Measurements from ENCODE around the gene FNIP1. TPM values are rescaled to one million over a fixed set of nuclear protein-coding genes. Genes with fewer than 3 reads are reported as not detected.

FNIP1 gene
- total RNA-seq, 8 experiments from 2014 or later = 16.7 to 33.7 (median 27.4) TPM

DNA sequence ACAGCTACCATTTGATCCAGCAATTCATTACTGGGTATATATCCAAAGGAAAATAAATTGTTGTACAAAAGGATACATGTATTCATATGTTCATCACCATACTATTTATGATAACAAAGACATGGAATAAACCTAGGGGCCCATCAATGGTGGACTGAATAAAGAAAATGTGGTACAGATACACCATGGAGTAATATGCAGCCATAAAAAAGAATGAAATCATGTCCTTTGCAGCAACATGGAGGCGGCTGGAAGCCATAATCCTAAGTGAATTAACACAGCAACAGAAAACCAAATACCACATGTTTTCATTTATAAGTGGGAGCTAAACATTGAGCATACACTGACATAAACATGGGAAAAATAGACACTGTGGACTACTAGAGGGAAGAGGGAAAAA lies 37.1 kb downstream of the FNIP1 start:
- 89 to 100% (median 100%) methylated on average over 1 of the region's 1 CpG; no CpG with 5 or more reads in 4 of the 10 experiments for WGBS, 10 experiments
- no peak overlapping the region for H3K27ac ChIP-seq
- H3K4me3 ChIP-seq = no peak overlapping the region
- in situ Hi-C loops (cut with MboI; ENCODE audit: low pct_unique_long_range_greater_than_20kb in 2 of 9, low sequenced_read_pairs in 9 of 9, unreplicated experiment in 9 of 9) = no loop called here
- no peaks in the 10 kb centered on the region for H3K4me1 ChIP-seq (replicated peaks in 1 of 2)
- no peak for ATAC-seq (replicated peaks in 6 of 8)

DNA sequence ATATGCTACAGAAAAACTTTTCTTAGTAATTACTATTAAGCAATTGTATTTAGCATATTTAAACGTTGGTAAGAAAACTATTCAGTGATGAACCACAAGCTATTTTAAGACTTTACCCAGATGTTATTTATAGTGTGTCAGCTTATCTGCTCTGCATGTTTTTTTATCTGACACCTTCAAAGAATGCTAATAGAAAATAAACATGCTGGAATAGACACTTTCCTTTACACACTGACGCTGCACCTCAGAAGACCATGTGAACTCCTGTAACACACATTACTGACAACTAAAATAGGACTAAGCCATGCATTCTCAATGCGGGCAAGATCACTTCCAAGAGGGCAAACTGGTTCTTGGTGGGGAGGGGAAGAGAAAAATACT lies 38.3 kb downstream of the FNIP1 start:
- ATAC-seq (replicated peaks in 6 of 8) = peak in 3 of 8 experiments; percentile 75 to 82 (median 81)
- H3K27ac ChIP-seq = no peak overlapping the region
- 0 to 100% (median 67%) methylated on average over 1 to 3 of the region's 3 CpGs for WGBS, 10 experiments

GRCh38 chr5:131757830-131758519 lies 38.8 kb downstream of the FNIP1 start:
- in situ Hi-C loops (cut with MboI; ENCODE audit: low pct_unique_long_range_greater_than_20kb in 2 of 9, low sequenced_read_pairs in 9 of 9, unreplicated experiment in 9 of 9) = no loop called here

More for the DNA sequence above, 38.3 kb downstream of the FNIP1 start:
- no peaks in the 10 kb centered on the region for H3K4me1 ChIP-seq (replicated peaks in 1 of 2)
- in situ Hi-C loops (cut with MboI; ENCODE audit: low pct_unique_long_range_greater_than_20kb in 2 of 9, low sequenced_read_pairs in 9 of 9, unreplicated experiment in 9 of 9) = no loop called here
- H3K4me3 ChIP-seq = no peak overlapping the region

GRCh38 chr5:131756942-131757341 lies 39.9 kb downstream of the FNIP1 start:
- Histone ChIP-seq H3K4me1 (replicated peaks in 1 of 2) (no peaks in the 10 kb centered on the region), H3K4me3 (no peak overlapping the region), H3K27ac (no peak overlapping the region)
- 33 to 100% (median 64%) methylated on average over 1 of the region's 1 CpG; no CpG with 5 or more reads in 2 of the 10 experiments for WGBS, 10 experiments
- ATAC-seq (replicated peaks in 6 of 8) = no peak
- in situ Hi-C loops (cut with MboI; ENCODE audit: low pct_unique_long_range_greater_than_20kb in 2 of 9, low sequenced_read_pairs in 9 of 9, unreplicated experiment in 9 of 9) = no loop called here

More at GRCh38 chr5:131757830-131758519, 38.8 kb downstream of the FNIP1 start:
- ATAC-seq (replicated peaks in 6 of 8) = no peak
- 78 to 100% (median 100%) methylated on average over 1 of the region's 1 CpG for WGBS, 10 experiments
- Histone ChIP-seq H3K27ac (no peak overlapping the region), H3K4me3 (no peak overlapping the region), H3K4me1 (replicated peaks in 1 of 2) (no peaks in the 10 kb centered on the region)

DNA sequence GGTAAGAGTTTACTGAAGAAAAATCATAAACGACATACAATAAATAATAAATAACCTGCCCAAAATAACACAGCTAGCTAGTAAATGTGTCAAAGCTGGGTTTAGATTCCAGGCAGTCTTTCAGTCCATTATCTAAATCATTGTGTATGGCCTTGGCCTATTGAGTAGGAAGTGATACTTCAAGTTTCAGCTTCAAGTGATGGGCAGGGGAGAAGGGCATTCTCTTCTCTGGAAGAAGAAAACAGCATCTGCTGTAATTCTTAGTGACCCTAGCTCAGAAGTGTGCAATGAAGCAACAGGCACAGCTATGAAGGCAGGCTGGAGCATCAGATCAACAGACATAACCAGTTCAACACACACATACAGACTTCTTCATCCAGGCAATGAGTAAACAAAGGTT lies 42.5 kb downstream of the FNIP1 start:
- Histone ChIP-seq H3K4me3 (no peak overlapping the region), H3K27ac (no peak overlapping the region), H3K4me1 (replicated peaks in 1 of 2) (no peaks in the 10 kb centered on the region)
- WGBS, 10 experiments = 67 to 100% (median 89%) methylated on average over 1 of the region's 1 CpG; no CpG with 5 or more reads in 3 of the 10 experiments
- ATAC-seq (replicated peaks in 6 of 8) = no peak
- in situ Hi-C loops (cut with MboI; ENCODE audit: low pct_unique_long_range_greater_than_20kb in 2 of 9, low sequenced_read_pairs in 9 of 9, unreplicated experiment in 9 of 9) = no loop called here

DNA sequence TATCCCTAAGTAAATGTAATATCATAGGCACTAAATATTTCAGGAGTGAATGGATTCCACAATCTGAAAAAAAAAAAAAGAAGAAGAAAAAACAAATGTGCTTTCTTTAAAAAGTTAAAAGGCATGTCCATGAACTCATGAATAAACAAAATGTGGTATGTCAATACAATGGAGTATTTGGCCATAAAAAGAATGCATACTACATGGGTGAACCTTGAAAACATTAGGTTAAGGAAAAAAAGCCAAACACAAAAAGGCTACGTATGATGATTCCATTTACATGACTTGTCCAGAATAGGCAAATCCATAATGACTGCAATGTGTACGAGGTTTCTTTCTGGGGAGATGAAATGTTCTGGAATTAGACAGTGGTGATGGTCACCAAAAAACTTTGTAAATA lies 45.3 kb downstream of the FNIP1 start:
- in situ Hi-C loops (cut with MboI; ENCODE audit: low pct_unique_long_range_greater_than_20kb in 2 of 9, low sequenced_read_pairs in 9 of 9, unreplicated experiment in 9 of 9) = no loop called here
- 0 to 100% (median 91%) methylated on average over 1 to 2 of the region's 2 CpGs for WGBS, 10 experiments
- Histone ChIP-seq H3K4me3 (no peak overlapping the region), H3K4me1 (replicated peaks in 1 of 2) (no peaks in the 10 kb centered on the region), H3K27ac (no peak overlapping the region)
- peak in 1 of 8 experiments; percentile 30 for ATAC-seq (replicated peaks in 6 of 8)

GRCh38 chr5:131749723-131750470 lies 46.9 kb downstream of the FNIP1 start:
- Histone ChIP-seq H3K27ac (no peak overlapping the region), H3K4me3 (no peak overlapping the region), H3K4me1 (replicated peaks in 1 of 2) (no peaks in the 10 kb centered on the region)
- ATAC-seq (replicated peaks in 6 of 8) = no peak
- WGBS, 10 experiments = 89 to 100% (median 97%) methylated on average over 4 to 7 of the region's 7 CpGs
- in situ Hi-C loops (cut with MboI; ENCODE audit: low pct_unique_long_range_greater_than_20kb in 2 of 9, low sequenced_read_pairs in 9 of 9, unreplicated experiment in 9 of 9) = no loop called here

GRCh38 chr5:131749138-131749537 lies 47.7 kb downstream of the FNIP1 start:
- Histone ChIP-seq H3K4me3 (no peak overlapping the region), H3K4me1 (replicated peaks in 1 of 2) (no peaks in the 10 kb centered on the region), H3K27ac (no peak overlapping the region)
- in situ Hi-C loops (cut with MboI; ENCODE audit: low pct_unique_long_range_greater_than_20kb in 2 of 9, low sequenced_read_pairs in 9 of 9, unreplicated experiment in 9 of 9) = no loop called here
- WGBS, 10 experiments = 72 to 100% (median 93%) methylated on average over 1 to 5 of the region's 7 CpGs
- no peak for ATAC-seq (replicated peaks in 6 of 8)

GRCh38 chr5:131747180-131748105 lies 49.4 kb downstream of the FNIP1 start:
- WGBS, 10 experiments = 60 to 100% (median 92%) methylated on average over 1 to 6 of the region's 6 CpGs
- ATAC-seq (replicated peaks in 6 of 8) = peak in 3 of 8 experiments; percentile 13 to 93 (median 91)
- Histone ChIP-seq H3K4me3 (no peak overlapping the region), H3K27ac (no peak overlapping the region), H3K4me1 (replicated peaks in 1 of 2) (no peaks in the 10 kb centered on the region)
- in situ Hi-C loops (cut with MboI; ENCODE audit: low pct_unique_long_range_greater_than_20kb in 2 of 9, low sequenced_read_pairs in 9 of 9, unreplicated experiment in 9 of 9) = no loop called here

GRCh38 chr5:131746423-131746822 lies 50.4 kb downstream of the FNIP1 start:
- 86 to 100% (median 97%) methylated on average over 1 to 4 of the region's 4 CpGs; no CpG with 5 or more reads in 1 of the 10 experiments for WGBS, 10 experiments
- H3K27ac ChIP-seq = no peak overlapping the region
- H3K4me3 ChIP-seq = no peak overlapping the region
- in situ Hi-C loops (cut with MboI; ENCODE audit: low pct_unique_long_range_greater_than_20kb in 2 of 9, low sequenced_read_pairs in 9 of 9, unreplicated experiment in 9 of 9) = no loop called here
- ATAC-seq (replicated peaks in 6 of 8) = no peak
- peaks cover 0 to 6% of the 10 kb centered on the region in 2 donors for H3K4me1 ChIP-seq (replicated peaks in 1 of 2)

GRCh38 chr5:131745703-131746102 lies 51.1 kb downstream of the FNIP1 start:
- H3K27ac ChIP-seq = no peak overlapping the region
- ATAC-seq (replicated peaks in 6 of 8) = no peak
- peaks cover 0 to 10% of the 10 kb centered on the region in 2 donors for H3K4me1 ChIP-seq (replicated peaks in 1 of 2)
- WGBS, 10 experiments = 60 to 100% (median 93%) methylated on average over 1 to 4 of the region's 4 CpGs; no CpG with 5 or more reads in 1 of the 10 experiments
- in situ Hi-C loops (cut with MboI; ENCODE audit: low pct_unique_long_range_greater_than_20kb in 2 of 9, low sequenced_read_pairs in 9 of 9, unreplicated experiment in 9 of 9) = no loop called here
- no peak overlapping the region for H3K4me3 ChIP-seq

- H3K27ac ChIP-seq = no peak overlapping the region
- in situ Hi-C loops (cut with MboI; ENCODE audit: low pct_unique_long_range_greater_than_20kb in 2 of 9, low sequenced_read_pairs in 9 of 9, unreplicated experiment in 9 of 9) = no loop called here
- no peak for ATAC-seq (replicated peaks in 6 of 8)
- 80 to 100% (median 90%) methylated on average over 1 to 3 of the region's 3 CpGs; no CpG with 5 or more reads in 5 of the 10 experiments for WGBS, 10 experiments
- peaks cover 0 to 10% of the 10 kb centered on the region in 2 donors for H3K4me1 ChIP-seq (replicated peaks in 1 of 2)
- no peak overlapping the region for H3K4me3 ChIP-seq
Measured at GRCh38 chr5:131745155-131745554, 51.7 kb downstream of the FNIP1 start.

GRCh38 chr5:131740477-131740876 lies 56.3 kb downstream of the FNIP1 start:
- Histone ChIP-seq H3K27ac (no peak overlapping the region), H3K4me3 (no peak overlapping the region), H3K4me1 (replicated peaks in 1 of 2) (peaks cover 0 to 10% of the 10 kb centered on the region in 2 donors)
- in situ Hi-C loops (cut with MboI; ENCODE audit: low pct_unique_long_range_greater_than_20kb in 2 of 9, low sequenced_read_pairs in 9 of 9, unreplicated experiment in 9 of 9) = no loop called here
- 75 to 100% (median 100%) methylated on average over 1 to 3 of the region's 3 CpGs; no CpG with 5 or more reads in 3 of the 10 experiments for WGBS, 10 experiments
- no peak for ATAC-seq (replicated peaks in 6 of 8)

Measured in motor neuron (in vitro differentiated cells).